ENCODE data around the gene UTS2R. TPM values are rescaled to one million over a fixed set of nuclear protein-coding genes. Genes with fewer than 3 reads are reported as not detected.

UTS2R gene
- total RNA-seq, 1 experiment from 2014 or later: 0.46 TPM

GRCh38 chr17:82386881-82387704, 15.5 kb downstream of the UTS2R start:
- H3K4me1 Mint-ChIP-seq: peaks cover 3% of the 10 kb centered on the region
- ChIA-PET CTCF (interaction anchor here (0.5 kb wide), 1 partner anchor 8 kb away, joined by 3 read pairs; no protein-coding TSS in a partner anchor), POLR2A (no interaction called here)
- H3K27me3 Mint-ChIP-seq (ENCODE audit: low read depth): no peaks in the 10 kb centered on the region; the same call in 1 of the 2 replicates
- no peaks in the 10 kb centered on the region for H3K9me3 Mint-ChIP-seq
- H3K4me3 Mint-ChIP-seq: no peak overlapping the region
- ATAC-seq (no peak), DNase-seq (ENCODE audit: low spot score) (no peak)
- H3K27ac Mint-ChIP-seq: no peak overlapping the region
- no peaks in the 10 kb centered on the region for H3K36me3 Mint-ChIP-seq
- TF ChIP-seq TCF7 (CRISPR knock-in tag; IDR thresholded peaks at IDR 0.05; ENCODE audit: low read depth) (no peak), USF1 (CRISPR knock-in tag; IDR thresholded peaks at IDR 0.05) (no peak), HMGA2 (CRISPR knock-in tag; IDR thresholded peaks at IDR 0.05) (no peak), CREM (CRISPR knock-in tag; IDR thresholded peaks at IDR 0.05) (no peak)

- Mint-ChIP-seq H3K4me3 (no peak overlapping the region), H3K9me3 (no peaks in the 10 kb centered on the region), H3K36me3 (no peaks in the 10 kb centered on the region), H3K27ac (0 out of 2 replicates have a peak overlapping the region, but pooled peaks have one; percentile 3), H3K27me3 (ENCODE audit: low read depth) (no peaks in the 10 kb centered on the region; the same call in 1 of the 2 replicates), H3K4me1 (peaks cover 3% of the 10 kb centered on the region)
- ATAC-seq (no peak), DNase-seq (ENCODE audit: low spot score) (no peak)
- TF ChIP-seq STAT6 (CRISPR knock-in tag; conservative IDR thresholded peaks at IDR 0.05; ENCODE audit: low read depth) (no peak), TEAD4 (CRISPR knock-in tag; IDR thresholded peaks at IDR 0.05) (no peak), ZBTB43 (CRISPR knock-in tag; IDR thresholded peaks at IDR 0.05) (no peak), FOXP4 (CRISPR knock-in tag; IDR thresholded peaks at IDR 0.05) (no peak), USF1 (CRISPR knock-in tag; IDR thresholded peaks at IDR 0.05) (no peak), JUN (CRISPR knock-in tag; IDR thresholded peaks at IDR 0.05) (no peak), RORB (CRISPR knock-in tag; IDR thresholded peaks at IDR 0.05) (no peak), ERG (CRISPR knock-in tag; IDR thresholded peaks at IDR 0.05) (no peak), E2F4 (CRISPR knock-in tag; IDR thresholded peaks at IDR 0.05; ENCODE audit: borderline replicate concordance, low read depth) (no peak)
- POLR2A ChIA-PET: no interaction called here
- CTCF ChIA-PET: interaction anchor here (0.5 kb wide), 1 partner anchor 8 kb away, joined by 3 read pairs; no protein-coding TSS in a partner anchor
Measured at GRCh38 chr17:82387705-82388106, 16.1 kb downstream of the UTS2R start.

Measured in WTC11 (cell line).